ENCODE data around the gene BMPER.

GRCh38 chr7:34069676-34070075, 164.3 kb downstream of the BMPER start:
- TF ChIP-seq ZNF565 (CRISPR knock-in tag; conservative IDR thresholded peaks at IDR 0.05; ENCODE audit: low read depth) = no peak
- no peak for TF ChIP-seq ARNTL (CRISPR knock-in tag; IDR thresholded peaks at IDR 0.05; ENCODE audit: borderline replicate concordance, low read depth)
- no peak for TF ChIP-seq TOX (CRISPR knock-in tag; IDR thresholded peaks at IDR 0.05; ENCODE audit: borderline replicate concordance)
- no peak for TF ChIP-seq CSDC2 (CRISPR knock-in tag; IDR thresholded peaks at IDR 0.05)
- no peak for TF ChIP-seq BACH2 (CRISPR knock-in tag; IDR thresholded peaks at IDR 0.05; ENCODE audit: borderline replicate concordance)
- no peak for TF ChIP-seq CREB5 (CRISPR knock-in tag; IDR thresholded peaks at IDR 0.05; ENCODE audit: low read depth)
- no peak for TF ChIP-seq ZNF8 (CRISPR knock-in tag; IDR thresholded peaks at IDR 0.05)
- no peak for TF ChIP-seq ZFP3 (CRISPR knock-in tag; IDR thresholded peaks at IDR 0.05)

Data from SK-N-SH treated with all-trans-retinoic acid at 6 μM for 48 hours (cell line).